ENCODE measurements around the gene UBQLN4. TPM values are rescaled to one million over a fixed set of nuclear protein-coding genes. Genes with fewer than 3 reads are reported as not detected.

UBQLN4 gene
- total and polyA plus RNA-seq, 7 donors: 36.8 to 73.9 (median 55.5) TPM

DNA sequence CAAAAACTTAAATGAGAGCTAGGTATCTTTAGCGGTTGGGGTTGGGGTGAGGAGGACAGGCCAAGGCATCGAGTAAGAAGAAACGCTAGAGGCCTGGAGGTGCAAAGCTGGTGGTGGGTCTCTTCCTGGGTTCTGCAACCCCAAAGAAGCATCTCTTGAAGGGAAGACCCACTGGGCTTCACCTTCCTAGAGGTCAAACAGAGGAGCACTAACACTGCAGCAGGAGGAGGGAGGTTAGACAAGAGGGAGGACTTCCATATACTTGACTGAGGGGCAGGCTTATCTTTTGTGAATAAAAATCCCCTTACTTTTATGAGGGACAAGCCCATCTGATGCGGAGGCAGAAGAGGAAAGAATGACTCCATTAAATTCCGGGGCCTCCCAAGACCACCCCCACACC is 26.2 kb upstream of the UBQLN4 start:
- H3K4me3 ChIP-seq: no peak overlapping the region
- no peaks in the 10 kb centered on the region for H3K27me3 ChIP-seq (ENCODE audit: insufficient read depth in 3 of 3, low read length in 2 of 3)
- no peak overlapping the region for H3K27ac ChIP-seq
- DNase-seq (no peak), ATAC-seq (no peak)
- H3K9me3 ChIP-seq: no peaks in the 10 kb centered on the region
- TF ChIP-seq, protein P1, sequence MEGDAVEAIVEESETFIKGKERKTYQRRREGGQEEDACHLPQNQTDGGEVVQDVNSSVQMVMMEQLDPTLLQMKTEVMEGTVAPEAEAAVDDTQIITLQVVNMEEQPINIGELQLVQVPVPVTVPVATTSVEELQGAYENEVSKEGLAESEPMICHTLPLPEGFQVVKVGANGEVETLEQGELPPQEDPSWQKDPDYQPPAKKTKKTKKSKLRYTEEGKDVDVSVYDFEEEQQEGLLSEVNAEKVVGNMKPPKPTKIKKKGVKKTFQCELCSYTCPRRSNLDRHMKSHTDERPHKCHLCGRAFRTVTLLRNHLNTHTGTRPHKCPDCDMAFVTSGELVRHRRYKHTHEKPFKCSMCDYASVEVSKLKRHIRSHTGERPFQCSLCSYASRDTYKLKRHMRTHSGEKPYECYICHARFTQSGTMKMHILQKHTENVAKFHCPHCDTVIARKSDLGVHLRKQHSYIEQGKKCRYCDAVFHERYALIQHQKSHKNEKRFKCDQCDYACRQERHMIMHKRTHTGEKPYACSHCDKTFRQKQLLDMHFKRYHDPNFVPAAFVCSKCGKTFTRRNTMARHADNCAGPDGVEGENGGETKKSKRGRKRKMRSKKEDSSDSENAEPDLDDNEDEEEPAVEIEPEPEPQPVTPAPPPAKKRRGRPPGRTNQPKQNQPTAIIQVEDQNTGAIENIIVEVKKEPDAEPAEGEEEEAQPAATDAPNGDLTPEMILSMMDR (IDR thresholded peaks at IDR 0.05): no peak
- intact Hi-C loops (cut with DNase I): no loop called here
- WGBS, 3 donors: 77 to 79% (median 78%) methylated on average over 5 of the region's 5 CpGs
- H3K4me1 ChIP-seq: peaks cover 3% of the 10 kb centered on the region
- no peaks in the 10 kb centered on the region for H3K36me3 ChIP-seq (ENCODE audit: insufficient read depth in 1 of 2, low read depth in 1 of 2)

DNA sequence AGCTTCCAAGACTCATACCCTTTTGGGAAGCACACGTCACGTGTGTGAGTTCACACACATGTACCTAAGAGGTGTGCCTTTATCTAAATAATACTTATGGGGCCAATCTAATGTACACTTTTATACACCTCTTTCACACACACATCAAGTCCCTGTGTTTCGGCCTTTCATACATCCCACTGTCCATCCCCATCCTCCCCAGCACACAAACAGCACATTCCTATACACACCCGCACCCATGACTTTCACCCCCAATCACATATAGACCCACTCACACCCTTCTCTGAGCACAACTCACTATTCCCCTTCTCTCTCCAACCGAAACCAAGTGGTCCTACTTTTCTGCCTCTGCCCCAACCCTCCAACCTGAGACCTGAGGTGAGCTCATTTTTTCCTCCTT is 25.1 kb upstream of the UBQLN4 start:
- intact Hi-C loops (cut with DNase I): no loop called here
- WGBS, 3 donors: 83 to 92% (median 91%) methylated on average over 5 of the region's 5 CpGs
- H3K36me3 ChIP-seq (ENCODE audit: insufficient read depth in 1 of 2, low read depth in 1 of 2): no peaks in the 10 kb centered on the region
- H3K27me3 ChIP-seq (ENCODE audit: insufficient read depth in 3 of 3, low read length in 2 of 3): no peaks in the 10 kb centered on the region
- peaks cover 3% of the 10 kb centered on the region for H3K4me1 ChIP-seq
- H3K27ac ChIP-seq: no peak overlapping the region
- TF ChIP-seq, protein P1 (IDR thresholded peaks at IDR 0.05): no peak
- ATAC-seq (no peak), DNase-seq (no peak)
- no peak overlapping the region for H3K4me3 ChIP-seq
- no peaks in the 10 kb centered on the region for H3K9me3 ChIP-seq

DNA sequence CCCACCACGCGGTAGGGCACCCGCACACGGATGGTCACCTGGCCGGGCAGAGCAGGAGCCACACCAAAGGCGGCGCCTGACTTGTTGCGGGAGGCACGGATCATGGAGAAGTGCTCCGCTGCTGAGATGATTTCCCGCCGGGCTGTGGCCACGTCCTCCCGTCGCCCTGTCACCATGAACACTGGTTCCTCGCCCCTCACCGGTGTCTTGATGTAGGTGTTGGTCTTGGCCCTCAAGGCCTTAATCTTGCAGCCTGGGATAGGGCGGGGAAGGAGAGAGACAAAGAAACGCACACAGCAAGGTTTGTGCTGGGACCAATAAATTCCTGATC is 23.8 kb upstream of the UBQLN4 start:
- WGBS, 3 donors: 87 to 92% (median 87%) methylated on average over 19 of the region's 19 CpGs
- intact Hi-C loops (cut with DNase I): no loop called here
- H3K4me1 ChIP-seq: peaks cover 3% of the 10 kb centered on the region
- no peaks in the 10 kb centered on the region for H3K9me3 ChIP-seq
- no peaks in the 10 kb centered on the region for H3K36me3 ChIP-seq (ENCODE audit: insufficient read depth in 1 of 2, low read depth in 1 of 2)
- DNase-seq (no peak), ATAC-seq (no peak)
- H3K4me3 ChIP-seq: no peak overlapping the region
- TF ChIP-seq, protein P1 (IDR thresholded peaks at IDR 0.05): no peak
- no peaks in the 10 kb centered on the region for H3K27me3 ChIP-seq (ENCODE audit: insufficient read depth in 3 of 3, low read length in 2 of 3)
- H3K27ac ChIP-seq: no peak overlapping the region

DNA sequence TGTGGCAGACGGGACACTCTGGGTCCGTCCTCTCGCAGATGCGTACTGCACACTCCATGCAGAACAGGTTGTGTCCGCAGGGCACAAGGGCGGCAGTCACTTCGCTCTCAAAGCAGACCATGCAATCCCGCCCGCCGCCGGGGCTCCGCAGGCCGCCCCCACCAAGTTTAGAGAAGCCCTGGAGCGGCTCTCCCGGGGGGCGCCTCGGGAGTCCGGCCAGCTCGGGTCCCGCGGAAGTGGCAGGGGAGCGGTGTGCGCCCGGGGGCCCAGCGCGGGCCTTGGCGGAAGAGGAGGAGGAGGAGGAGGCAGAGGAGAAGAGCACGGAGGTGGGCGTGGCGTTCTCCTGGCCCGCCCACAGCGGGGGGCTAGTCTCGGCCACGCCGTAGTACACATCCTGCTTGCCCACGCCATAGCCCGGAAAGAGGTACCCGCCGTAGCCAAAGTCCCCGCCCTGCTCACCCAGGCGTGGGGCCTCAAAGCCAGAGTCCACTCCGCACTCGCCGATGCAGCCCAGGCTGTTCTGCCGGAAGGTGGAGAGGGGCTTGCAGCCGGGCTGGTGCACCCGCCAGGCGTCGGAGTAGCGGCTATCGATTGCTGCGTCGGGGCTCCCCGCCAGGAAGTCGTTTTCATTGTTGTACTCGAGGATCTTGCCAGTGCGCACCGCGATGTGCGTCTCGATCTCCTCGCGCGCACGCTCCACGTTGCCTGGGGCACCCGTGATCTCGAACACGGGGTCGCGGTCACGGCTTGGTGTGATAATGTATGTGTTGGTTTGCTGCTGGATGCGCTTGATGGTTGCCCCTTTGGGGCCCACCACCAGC is 23.2 kb upstream of the UBQLN4 start:
- no peaks in the 10 kb centered on the region for H3K9me3 ChIP-seq
- peak overlapping the region; percentile 57 for H3K4me3 ChIP-seq
- no peaks in the 10 kb centered on the region for H3K4me1 ChIP-seq
- intact Hi-C loops (cut with DNase I): no loop called here
- ATAC-seq: peak in 3 of 4 donors; percentile 39 to 58 (median 43)
- peak; percentile 64 to 68 for DNase-seq
- TF ChIP-seq, protein P1 (IDR thresholded peaks at IDR 0.05): no peak
- H3K36me3 ChIP-seq (ENCODE audit: insufficient read depth in 1 of 2, low read depth in 1 of 2): no peaks in the 10 kb centered on the region
- H3K27me3 ChIP-seq (ENCODE audit: insufficient read depth in 3 of 3, low read length in 2 of 3): no peaks in the 10 kb centered on the region
- no peak overlapping the region for H3K27ac ChIP-seq
- WGBS, 3 donors: 55 to 72% (median 64%) methylated on average over 64 to 73 of the region's 73 CpGs

DNA sequence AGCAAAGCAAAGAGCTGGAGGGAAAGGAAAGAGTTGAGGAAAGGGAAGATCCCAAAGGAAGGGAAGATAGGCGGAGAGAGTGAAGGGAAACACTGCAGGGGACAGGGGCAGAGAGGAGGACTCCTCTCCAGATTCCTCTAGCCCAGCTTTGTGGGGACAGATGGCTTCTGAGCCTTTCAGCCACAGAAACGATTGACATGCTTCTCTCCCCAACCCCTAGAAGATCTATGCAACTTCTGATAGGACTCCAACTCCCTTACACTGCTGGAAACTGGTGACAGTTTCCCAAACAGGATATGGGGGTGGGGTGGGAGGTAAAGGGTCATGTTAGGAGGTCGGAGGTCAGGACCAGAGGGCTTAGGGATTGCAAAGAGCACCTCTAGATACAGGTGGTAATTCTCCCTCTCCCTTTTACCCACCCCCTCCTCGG is 22.2 kb upstream of the UBQLN4 start:
- no peaks in the 10 kb centered on the region for H3K4me1 ChIP-seq
- H3K27me3 ChIP-seq (ENCODE audit: insufficient read depth in 3 of 3, low read length in 2 of 3): no peaks in the 10 kb centered on the region
- DNase-seq (no peak), ATAC-seq (no peak)
- H3K9me3 ChIP-seq: no peaks in the 10 kb centered on the region
- no peaks in the 10 kb centered on the region for H3K36me3 ChIP-seq (ENCODE audit: insufficient read depth in 1 of 2, low read depth in 1 of 2)
- 63 to 71% (median 64%) methylated on average over 4 of the region's 4 CpGs for WGBS, 3 donors
- intact Hi-C loops (cut with DNase I): no loop called here
- TF ChIP-seq, protein P1 (IDR thresholded peaks at IDR 0.05): no peak
- no peak overlapping the region for H3K27ac ChIP-seq
- peak overlapping the region; percentile 57 for H3K4me3 ChIP-seq
